Mesenchymal stem cell (in vitro differentiated cells and primary cell): ENCODE data around the gene ZPR1.
A peak's percentile ranks its signal among the peaks of the same experiment; 100 is the strongest.

Experiments used
- DNase-seq: peaks from one replicate; pipeline ENCODE4 v3.0.0-alpha.2; 2013
- H2AFZ ChIP-seq: one replicate; pipeline ENCODE4 v1.6.1; 2013; ENCODE audit warnings: low read depth, mild to moderate bottlenecking, control low read depth, inconsistent platforms, low read length, moderate library complexity
- H2AK5ac ChIP-seq: 2 replicates; pipeline ENCODE4 v1.6.1; 2013; ENCODE audit warnings: low read length, moderate library complexity, mild to moderate bottlenecking, inconsistent platforms; ENCODE audit not compliant: severe bottlenecking
- H2BK120ac ChIP-seq: one replicate; pipeline ENCODE4 v1.6.1; 2013; ENCODE audit warnings: low read depth, mild to moderate bottlenecking, inconsistent platforms, low read length, moderate library complexity
- H2BK12ac ChIP-seq, 2 experiments: one replicate each; pipeline ENCODE4 v1.6.1; 2013; ENCODE audit warnings: inconsistent platforms in 2 of 2, low read length in 2 of 2, mild to moderate bottlenecking in 2 of 2, moderate library complexity in 2 of 2, control low read depth in 1 of 2
- H2BK15ac ChIP-seq: one replicate; pipeline ENCODE4 v1.6.1; 2013; ENCODE audit warnings: mild to moderate bottlenecking, low read depth, inconsistent platforms; ENCODE audit not compliant: poor library complexity, severe bottlenecking
- H2BK5ac ChIP-seq: 2 replicates; pipeline ENCODE4 v1.6.1; 2013; ENCODE audit warnings: low read depth, mild to moderate bottlenecking, low read length, control low read depth, inconsistent platforms; ENCODE audit not compliant: poor library complexity, severe bottlenecking
- H3K14ac ChIP-seq, 2 experiments: one replicate each; pipeline ENCODE4 v1.6.1; 2013; ENCODE audit warnings: inconsistent platforms in 2 of 2, low read length in 2 of 2, control low read depth in 1 of 2, mild to moderate bottlenecking in 1 of 2, moderate library complexity in 1 of 2
- H3K18ac ChIP-seq, 2 experiments: one replicate each; pipeline ENCODE4 v1.6.1; 2013; ENCODE audit warnings: inconsistent platforms in 2 of 2, low read length in 2 of 2, control low read depth in 1 of 2, low read depth in 1 of 2, mild to moderate bottlenecking in 1 of 2
- H3K23ac ChIP-seq, 2 experiments: one replicate each; pipeline ENCODE4 v1.6.1; 2013; ENCODE audit warnings: inconsistent platforms in 2 of 2, low read length in 2 of 2, mild to moderate bottlenecking in 2 of 2, moderate library complexity in 2 of 2, control low read depth in 1 of 2
- H3K27ac ChIP-seq: 2 replicates; pipeline ENCODE4 v1.5.1; 2013; ENCODE audit warnings: mild to moderate bottlenecking, moderate library complexity, low read length, control low read depth, inconsistent platforms; ENCODE audit not compliant: poor library complexity, severe bottlenecking
- H3K27me3 ChIP-seq, 2 experiments: 2 replicates each; pipeline versions ENCODE4 v1.6.1 to v1.7.0; 2013; ENCODE audit warnings: low read length in 2 of 2, mild to moderate bottlenecking in 2 of 2, moderate library complexity in 2 of 2, control low read depth in 1 of 2, inconsistent platforms in 1 of 2; ENCODE audit not compliant: control insufficient read depth in 1 of 2, insufficient read depth in 1 of 2
- H3K36me3 ChIP-seq, 2 experiments: 2 replicates each; pipeline versions ENCODE4 v1.6.1 to v1.7.0; 2013; ENCODE audit warnings: low read length in 2 of 2, control low read depth in 1 of 2, inconsistent platforms in 1 of 2, low read depth in 1 of 2, mild to moderate bottlenecking in 1 of 2; ENCODE audit not compliant: insufficient read depth in 2 of 2, control insufficient read depth in 1 of 2
- H3K4ac ChIP-seq, 2 experiments: one replicate each; pipeline ENCODE4 v1.6.1; 2013; ENCODE audit warnings: inconsistent platforms in 2 of 2, low read length in 2 of 2, mild to moderate bottlenecking in 2 of 2, moderate library complexity in 2 of 2, control low read depth in 1 of 2, low read depth in 1 of 2
- H3K4me1 ChIP-seq: 2 replicates; pipeline ENCODE4 v1.6.1; 2013; ENCODE audit warnings: low read depth, low read length, control low read depth; ENCODE audit not compliant: control insufficient read depth, insufficient read depth
- H3K4me2 ChIP-seq: 2 replicates; pipeline ENCODE4 v1.6.1; 2013; ENCODE audit warnings: low read length, mild to moderate bottlenecking, inconsistent platforms; ENCODE audit not compliant: poor library complexity, severe bottlenecking
- H3K4me3 ChIP-seq, 2 experiments: 2 replicates each; pipeline versions ENCODE4 v1.5.1 to v1.7.0; 2013; ENCODE audit warnings: low read length in 2 of 2, mild to moderate bottlenecking in 2 of 2, control low read depth in 1 of 2, low read depth in 1 of 2; ENCODE audit not compliant: insufficient read depth in 1 of 2
- H3K79me1 ChIP-seq: replicated peaks from 2 replicates; pipeline ENCODE4 v1.6.1; 2013; ENCODE audit warnings: mild to moderate bottlenecking, control low read depth, low read length, inconsistent platforms; ENCODE audit not compliant: poor library complexity, severe bottlenecking
- H3K9ac ChIP-seq: 2 replicates; pipeline ENCODE4 v1.7.0; 2013; ENCODE audit warnings: mild to moderate bottlenecking, low read length, moderate library complexity
- H3K9me3 ChIP-seq: 2 replicates; pipeline ENCODE4 v1.7.0; 2013; ENCODE audit warnings: mild to moderate bottlenecking, low read length; ENCODE audit not compliant: control insufficient read depth
- H4K8ac ChIP-seq: one replicate; pipeline ENCODE4 v1.6.1; 2013; ENCODE audit warnings: inconsistent platforms, mild to moderate bottlenecking, low read length, moderate library complexity
- H4K91ac ChIP-seq: one replicate; pipeline ENCODE4 v1.6.1; 2013; ENCODE audit warnings: mild to moderate bottlenecking, low read length, inconsistent platforms
- WGBS: methylation state at CpG from one replicate; pipeline ENCODE4 v1.1.7; 2013; ENCODE audit warnings: mixed read lengths; 5-methylcytosine and 5-hydroxymethylcytosine counted together

Gene ZPR1

DNA sequence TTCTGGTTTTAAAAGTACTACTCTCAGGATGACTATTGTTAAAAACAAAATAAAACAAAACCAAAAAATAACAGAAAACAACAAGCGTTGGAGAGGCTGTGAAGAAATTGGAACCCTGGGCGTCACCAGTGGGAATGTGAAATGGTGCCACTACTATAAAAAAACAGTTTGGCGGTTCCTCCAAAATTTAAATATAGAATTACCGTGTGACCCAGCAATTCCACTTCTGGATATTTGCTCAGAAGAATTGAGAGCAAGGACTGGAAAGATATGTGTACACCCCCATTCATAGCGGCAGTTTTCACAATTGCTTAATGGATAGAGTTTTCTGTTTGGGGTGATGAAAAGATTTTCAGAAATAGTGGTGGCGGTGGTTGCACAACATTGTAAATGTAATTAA is 26.7 kb upstream of the ZPR1 start:
- H2BK15ac ChIP-seq, result no peak overlapping the region
- H3K36me3 ChIP-seq, result no peaks in the 10 kb centered on the region
- H3K27me3 ChIP-seq, result peaks cover 0 to 12% of the 10 kb centered on the region in 2 experiments
- no peak overlapping the region for H3K4ac ChIP-seq
- no peak overlapping the region for H3K27ac ChIP-seq
- H3K9ac ChIP-seq, result no peak overlapping the region
- no peak overlapping the region for H4K8ac ChIP-seq
- H2BK5ac ChIP-seq, result no peak overlapping the region
- no peak overlapping the region for H2BK120ac ChIP-seq
- H3K23ac ChIP-seq, result no peak overlapping the region
- H2AFZ ChIP-seq, result no peak overlapping the region
- H3K9me3 ChIP-seq, result no peaks in the 10 kb centered on the region
- H3K4me3 ChIP-seq, result no peak overlapping the region
- no peak overlapping the region for H2BK12ac ChIP-seq
- 95% methylated on average over 5 of the region's 6 CpGs for WGBS
- no peaks in the 10 kb centered on the region for H3K4me1 ChIP-seq
- no peak overlapping the region for H3K4me2 ChIP-seq
- no peak overlapping the region for H4K91ac ChIP-seq
- H3K14ac ChIP-seq, result no peak overlapping the region
- no peaks in the 10 kb centered on the region for H3K79me1 ChIP-seq
- no peak overlapping the region for H2AK5ac ChIP-seq
- no peak for DNase-seq
- H3K18ac ChIP-seq, result no peak overlapping the region

DNA sequence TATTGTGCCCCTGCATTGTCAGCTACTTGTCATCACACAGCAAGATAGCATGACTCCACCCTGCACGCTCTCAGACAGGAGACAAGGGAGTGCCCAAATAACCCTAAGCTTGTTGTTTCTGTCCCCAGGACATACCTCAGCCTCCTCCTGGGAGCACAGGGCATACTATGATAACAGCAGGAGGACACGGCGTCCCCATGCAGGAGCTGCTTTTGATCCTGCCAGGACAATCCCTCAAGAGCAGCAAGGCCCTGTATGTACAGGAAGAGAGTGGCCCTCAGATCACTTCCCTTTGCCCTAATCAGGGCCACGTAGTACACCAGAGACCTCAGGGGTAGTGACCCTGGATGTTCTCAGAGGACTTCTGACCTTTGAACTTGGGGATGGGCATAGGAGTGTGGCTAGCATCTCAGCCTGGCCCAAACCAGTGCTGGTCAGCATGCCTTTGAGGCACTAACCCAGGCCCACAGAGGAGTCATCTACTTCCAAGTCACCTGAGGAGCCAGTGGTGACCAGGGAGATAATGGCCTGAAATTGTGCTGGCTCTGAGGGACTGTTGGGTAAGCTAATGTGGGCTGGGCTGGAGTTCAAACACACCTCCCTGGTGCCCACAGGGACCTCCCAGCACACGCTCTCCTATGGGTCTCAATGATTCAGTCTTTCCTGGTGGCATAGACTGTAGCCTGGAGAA is 26.1 kb upstream of the ZPR1 start:
- Histone ChIP-seq H3K79me1 (no peaks in the 10 kb centered on the region), H2AK5ac (no peak overlapping the region), H3K9me3 (no peaks in the 10 kb centered on the region), H3K18ac (no peak overlapping the region), H3K4ac (no peak overlapping the region), H2AFZ (no peak overlapping the region), H3K14ac (no peak overlapping the region), H3K4me2 (no peak overlapping the region), H2BK120ac (no peak overlapping the region), H2BK12ac (no peak overlapping the region), H3K36me3 (no peaks in the 10 kb centered on the region), H3K9ac (no peak overlapping the region), H3K4me1 (no peaks in the 10 kb centered on the region), H3K27ac (no peak overlapping the region), H3K23ac (peak overlapping the region in 1 of 2 experiments; percentile 56), H4K8ac (no peak overlapping the region), H3K27me3 (peaks cover 0 to 12% of the 10 kb centered on the region in 2 experiments), H2BK5ac (no peak overlapping the region), H3K4me3 (no peak overlapping the region), H4K91ac (no peak overlapping the region), H2BK15ac (no peak overlapping the region)
- no peak for DNase-seq
- 65% methylated on average over 4 of the region's 5 CpGs for WGBS

DNA sequence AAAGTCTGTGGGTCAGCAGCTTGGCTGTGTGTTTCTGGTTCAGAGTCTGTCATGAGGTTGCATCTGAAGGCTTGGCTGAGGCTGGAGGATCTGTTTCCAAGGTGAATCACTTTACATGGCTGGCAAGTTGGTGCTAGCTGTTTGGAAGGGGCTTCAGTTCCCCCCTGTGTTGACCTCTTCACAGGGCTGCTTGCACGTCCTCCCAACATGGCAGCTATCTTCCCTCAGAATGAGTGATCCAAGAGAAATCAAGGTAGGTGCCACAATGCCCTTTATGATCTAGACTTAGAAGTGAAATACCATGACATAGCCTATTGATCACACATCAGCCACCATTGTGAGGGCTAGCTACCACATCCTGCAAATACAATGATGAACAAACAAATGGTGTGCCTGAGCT is 25.3 kb upstream of the ZPR1 start:
- Histone ChIP-seq H4K8ac (no peak overlapping the region), H2AK5ac (no peak overlapping the region), H3K4ac (no peak overlapping the region), H3K4me2 (no peak overlapping the region), H3K23ac (no peak overlapping the region), H3K9me3 (no peaks in the 10 kb centered on the region), H3K4me3 (no peak overlapping the region), H2BK120ac (no peak overlapping the region), H3K36me3 (no peaks in the 10 kb centered on the region), H3K27ac (no peak overlapping the region), H4K91ac (no peak overlapping the region), H2BK5ac (no peak overlapping the region), H3K79me1 (no peaks in the 10 kb centered on the region), H3K4me1 (no peaks in the 10 kb centered on the region), H2BK12ac (no peak overlapping the region), H2BK15ac (no peak overlapping the region), H3K14ac (no peak overlapping the region), H3K18ac (no peak overlapping the region), H2AFZ (no peak overlapping the region), H3K9ac (no peak overlapping the region), H3K27me3 (peaks cover 0 to 19% of the 10 kb centered on the region in 2 experiments)
- DNase-seq, result no peak
- 92% methylated on average over 1 of the region's 1 CpG for WGBS

DNA sequence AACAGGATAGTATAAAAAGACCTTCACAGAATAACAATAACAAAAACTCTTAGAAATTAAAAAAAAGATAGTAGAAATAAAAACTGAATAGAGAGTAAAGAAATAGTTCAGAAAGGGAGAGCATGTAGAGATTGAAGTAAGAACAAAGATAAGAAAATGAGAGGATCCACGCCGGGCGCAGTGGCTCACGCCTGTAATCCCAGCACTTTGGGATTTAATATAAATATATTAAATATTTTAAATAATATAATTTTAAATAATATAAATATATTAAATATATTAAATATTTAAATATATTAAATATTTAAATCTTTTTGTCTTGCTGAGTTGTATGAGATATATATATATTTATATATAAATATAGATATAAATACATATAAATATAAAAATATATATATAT is 24.3 kb upstream of the ZPR1 start:
- Histone ChIP-seq H4K91ac (no peak overlapping the region), H3K4me2 (no peak overlapping the region), H3K79me1 (no peaks in the 10 kb centered on the region), H3K4ac (no peak overlapping the region), H3K27ac (no peak overlapping the region), H2BK15ac (no peak overlapping the region), H4K8ac (no peak overlapping the region), H3K18ac (no peak overlapping the region), H2AFZ (no peak overlapping the region), H3K4me1 (no peaks in the 10 kb centered on the region), H3K14ac (no peak overlapping the region), H3K9me3 (no peaks in the 10 kb centered on the region), H3K27me3 (peaks cover 0 to 23% of the 10 kb centered on the region in 2 experiments), H2BK12ac (no peak overlapping the region), H2BK5ac (no peak overlapping the region), H3K23ac (no peak overlapping the region), H3K36me3 (no peaks in the 10 kb centered on the region), H2AK5ac (no peak overlapping the region), H3K4me3 (no peak overlapping the region), H3K9ac (no peak overlapping the region), H2BK120ac (no peak overlapping the region)
- WGBS, result no CpG with 5 or more reads among the region's 4 CpGs
- DNase-seq, result no peak
